22Rv1 (cell line): ENCODE measurements around the gene CRYZL1.

Experiments used
- H3K27ac ChIP-seq: fragments of 450-650 bp; 2 replicates; pipeline ENCODE4 v1.5.1; 2017
- ZFX ChIP-seq: fragments of 450-650 bp; IDR thresholded peaks from 2 replicates; pipeline ENCODE4 v1.6.1; 2017; ENCODE audit warnings: antibody characterized with exemption, borderline replicate concordance
- TF ChIP-seq, protein P1 (sequence below): fragments of 450-650 bp; IDR thresholded peaks from 2 replicates; pipeline ENCODE4 v1.5.1; 2017; ENCODE audit warnings: mild to moderate bottlenecking

Gene CRYZL1

DNA sequence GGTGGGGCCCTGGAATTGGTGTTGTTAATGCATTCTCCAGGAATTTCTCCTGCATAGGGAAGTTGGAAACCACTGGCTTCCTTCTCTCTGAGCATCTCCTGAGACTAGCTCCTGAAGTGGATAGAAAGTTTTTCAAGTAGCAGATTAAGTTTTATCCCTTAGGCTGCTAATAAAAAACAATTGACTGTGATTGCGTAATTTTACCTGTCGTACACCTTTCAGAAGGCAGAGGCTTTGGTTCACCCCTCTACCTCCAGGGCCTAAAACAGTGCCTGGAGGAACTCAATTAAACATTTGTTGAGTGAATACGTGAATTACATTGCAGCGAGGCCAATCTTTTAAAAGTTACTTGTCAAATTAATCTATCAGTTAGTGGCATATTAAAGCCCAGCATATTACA lies 4.2 kb upstream of the CRYZL1 start:
- no peak for TF ChIP-seq ZFX
- TF ChIP-seq, protein P1, sequence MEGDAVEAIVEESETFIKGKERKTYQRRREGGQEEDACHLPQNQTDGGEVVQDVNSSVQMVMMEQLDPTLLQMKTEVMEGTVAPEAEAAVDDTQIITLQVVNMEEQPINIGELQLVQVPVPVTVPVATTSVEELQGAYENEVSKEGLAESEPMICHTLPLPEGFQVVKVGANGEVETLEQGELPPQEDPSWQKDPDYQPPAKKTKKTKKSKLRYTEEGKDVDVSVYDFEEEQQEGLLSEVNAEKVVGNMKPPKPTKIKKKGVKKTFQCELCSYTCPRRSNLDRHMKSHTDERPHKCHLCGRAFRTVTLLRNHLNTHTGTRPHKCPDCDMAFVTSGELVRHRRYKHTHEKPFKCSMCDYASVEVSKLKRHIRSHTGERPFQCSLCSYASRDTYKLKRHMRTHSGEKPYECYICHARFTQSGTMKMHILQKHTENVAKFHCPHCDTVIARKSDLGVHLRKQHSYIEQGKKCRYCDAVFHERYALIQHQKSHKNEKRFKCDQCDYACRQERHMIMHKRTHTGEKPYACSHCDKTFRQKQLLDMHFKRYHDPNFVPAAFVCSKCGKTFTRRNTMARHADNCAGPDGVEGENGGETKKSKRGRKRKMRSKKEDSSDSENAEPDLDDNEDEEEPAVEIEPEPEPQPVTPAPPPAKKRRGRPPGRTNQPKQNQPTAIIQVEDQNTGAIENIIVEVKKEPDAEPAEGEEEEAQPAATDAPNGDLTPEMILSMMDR, result no peak
- H3K27ac ChIP-seq, result no peak overlapping the region

DNA sequence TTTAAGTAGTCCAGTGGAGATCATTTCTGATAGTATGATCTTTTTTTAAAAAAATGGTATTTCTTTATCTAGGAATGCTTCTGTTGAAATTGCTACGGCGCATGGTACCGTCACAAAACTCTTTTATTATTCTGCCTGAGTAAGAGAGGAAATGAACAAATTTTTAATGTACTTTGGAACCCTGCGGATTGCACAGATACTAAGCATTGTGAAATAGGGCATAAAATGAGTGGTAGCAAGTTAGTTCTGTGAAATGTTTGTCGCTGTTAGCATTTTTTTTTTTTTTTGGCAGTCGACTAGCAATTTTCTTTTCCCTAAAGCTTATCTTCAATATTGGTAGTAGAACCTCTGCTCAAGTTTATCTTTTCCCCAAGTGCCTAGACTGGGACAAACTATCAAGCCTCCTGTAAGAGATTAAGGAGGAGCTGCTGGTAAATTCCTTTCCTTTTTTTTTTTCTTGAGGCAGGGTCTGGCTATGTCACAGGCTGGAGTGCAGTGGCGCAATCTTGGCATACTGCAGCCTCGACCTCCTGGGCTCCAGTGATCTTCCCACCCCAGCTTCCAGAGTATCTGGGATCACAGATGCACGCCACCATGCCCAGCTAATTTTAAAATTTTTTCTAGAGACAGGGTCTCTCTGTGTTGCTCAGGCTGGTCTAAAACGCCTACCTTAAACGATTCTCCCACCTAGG lies 3.0 kb upstream of the CRYZL1 start:
- no peak overlapping the region for H3K27ac ChIP-seq
- TF ChIP-seq, protein P1, result no peak
- no peak for TF ChIP-seq ZFX

DNA sequence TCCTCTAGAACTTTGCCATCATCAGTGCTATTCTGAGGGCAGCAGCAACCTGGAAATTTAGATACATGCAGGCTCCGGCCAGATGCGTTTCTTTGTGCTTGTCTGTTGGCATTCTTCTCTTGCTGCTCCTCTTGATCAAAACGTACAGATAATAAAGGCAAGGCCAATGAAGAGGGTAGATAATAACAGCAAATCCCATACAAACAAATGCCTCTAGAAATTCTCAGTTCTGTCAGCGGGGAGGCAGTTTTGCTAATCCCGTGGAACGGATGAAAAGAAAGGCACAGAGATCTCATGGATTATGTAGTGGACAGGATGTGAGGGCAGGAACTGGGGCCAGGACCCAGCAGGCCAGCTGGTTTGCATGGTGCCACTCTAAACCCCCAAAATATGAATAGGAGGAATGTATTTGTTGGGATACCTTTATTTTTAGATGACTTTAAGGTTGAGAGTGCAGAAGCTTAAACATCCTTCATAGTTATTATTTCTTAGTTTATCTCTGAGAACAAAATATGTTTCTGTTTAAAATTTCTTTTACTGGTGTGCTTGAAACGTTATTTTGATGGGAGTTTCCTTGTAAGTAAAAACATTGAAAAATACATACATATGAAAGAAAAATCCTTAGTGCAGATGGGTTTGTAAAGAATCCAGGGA lies 2.2 kb upstream of the CRYZL1 start:
- H3K27ac ChIP-seq, result no peak overlapping the region
- TF ChIP-seq, protein P1, result no peak
- no peak for TF ChIP-seq ZFX

DNA sequence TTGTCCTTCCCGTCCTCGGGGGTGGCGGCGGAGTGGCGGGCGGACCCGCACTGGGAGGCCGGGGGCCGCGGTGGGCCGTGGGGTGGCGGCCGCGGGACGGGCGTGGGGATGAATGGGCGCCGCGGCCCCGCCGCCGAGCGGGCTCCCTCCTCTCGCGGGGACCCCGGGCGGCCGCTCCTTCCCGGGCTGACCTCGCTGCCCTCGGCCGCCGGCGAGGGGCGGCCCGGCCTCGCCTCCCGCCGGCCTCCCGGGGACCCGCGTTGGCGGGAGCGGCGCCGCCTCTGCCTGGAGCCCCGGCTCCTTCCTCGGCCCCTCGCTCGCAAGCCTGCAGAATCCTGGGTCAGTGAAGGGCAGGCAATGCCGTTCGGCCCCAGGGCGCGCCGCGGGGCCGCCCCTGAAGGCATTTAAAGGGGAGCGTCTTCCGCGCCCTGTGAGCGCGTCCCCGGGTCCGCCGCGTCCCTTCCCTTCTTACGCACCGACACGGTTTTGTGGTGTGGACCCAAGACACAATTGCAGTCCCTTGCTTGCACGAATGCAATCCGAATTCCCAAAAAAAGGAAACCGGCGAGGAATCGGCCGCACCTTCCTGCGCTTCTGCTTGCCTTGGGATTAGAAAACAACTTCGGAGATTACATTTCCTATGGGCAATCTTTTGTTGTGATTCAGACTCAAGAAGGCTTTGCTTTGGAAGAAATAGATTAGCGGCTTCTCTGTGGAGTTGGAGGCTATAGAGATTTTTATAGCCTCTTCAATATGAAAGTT lies 1.5 kb upstream of the CRYZL1 start:
- H3K27ac ChIP-seq, result peak overlapping the region; percentile 88
- no peak for TF ChIP-seq ZFX
- TF ChIP-seq, protein P1, result no peak

DNA sequence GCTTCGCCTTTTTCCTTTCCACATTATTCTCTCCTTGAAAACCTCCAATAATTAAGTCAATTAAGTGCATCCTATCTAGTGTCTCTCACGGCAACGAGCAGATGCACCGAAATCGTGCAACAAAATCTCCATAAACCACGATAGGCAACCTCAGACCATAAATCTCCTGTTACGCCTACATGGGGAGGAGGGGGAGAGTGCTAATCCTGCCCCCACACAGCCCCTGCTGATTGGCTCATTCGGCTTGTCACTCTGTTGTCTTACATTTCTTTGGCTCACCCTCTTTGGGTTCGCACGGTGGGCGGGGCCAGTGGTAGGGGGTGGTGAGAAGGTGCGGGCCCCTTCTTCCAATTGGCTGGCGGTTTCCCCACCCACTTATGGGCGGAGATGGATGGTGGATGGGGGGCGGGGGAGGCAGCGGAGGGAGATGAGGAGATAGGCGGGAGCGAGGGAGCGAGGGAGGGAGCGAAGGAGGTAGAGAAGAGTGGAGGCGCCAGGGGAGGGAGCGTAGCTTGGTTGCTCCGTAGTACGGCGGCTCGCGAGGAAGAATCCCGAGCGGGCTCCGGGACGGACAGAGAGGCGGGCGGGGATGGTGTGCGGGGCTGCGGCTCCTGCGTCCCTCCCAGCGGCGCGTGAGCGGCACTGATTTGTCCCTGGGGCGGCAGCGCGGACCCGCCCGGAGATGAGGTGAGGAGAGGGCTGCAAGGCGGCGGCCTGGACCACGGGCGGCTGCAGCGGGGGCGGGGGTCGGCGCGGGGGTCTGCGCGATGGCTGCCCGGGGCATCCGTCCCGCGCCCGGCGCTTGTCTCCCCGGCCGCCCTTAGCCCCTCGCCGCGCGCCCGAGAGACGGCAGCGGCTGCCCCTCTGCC lies 720 bp upstream of the CRYZL1 start, which contains the start of gene ITSN1:
Gene ITSN1 (plus strand): TSS at position 475 of the 869 bp plus-strand sequence. CDS start 76,328 bp downstream, outside the sequence.
- TF ChIP-seq, protein P1, result no peak
- no peak for TF ChIP-seq ZFX

DNA sequence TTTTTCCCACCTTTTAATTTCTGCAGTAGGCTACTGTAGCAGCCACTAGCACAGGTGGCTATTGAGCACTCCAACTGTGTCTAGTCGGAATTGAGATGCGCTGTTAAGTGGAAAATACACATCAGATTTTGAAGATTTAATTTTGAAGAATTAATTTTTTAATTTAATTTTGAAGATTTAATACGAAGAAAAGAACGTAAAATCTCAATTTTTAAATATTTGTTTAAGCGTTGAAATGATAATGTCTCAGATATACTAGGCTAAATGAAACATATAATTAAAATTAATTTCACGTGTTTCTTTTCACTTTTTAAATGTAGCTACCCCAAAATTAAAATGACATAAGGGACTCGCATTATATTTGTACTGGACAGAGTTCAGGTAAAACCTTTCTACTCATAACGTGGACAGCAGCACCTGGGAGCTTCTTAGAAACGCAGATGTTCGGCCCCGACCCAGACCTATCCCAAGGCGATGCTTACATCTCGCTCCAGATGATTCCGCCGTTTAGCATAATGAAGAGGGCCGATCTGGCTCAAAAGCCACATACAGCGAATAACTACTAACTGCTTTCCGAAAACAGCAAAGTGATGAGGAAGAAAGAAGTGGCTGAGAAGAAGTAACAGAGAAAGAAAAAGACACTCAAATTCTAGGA lies 717 bp downstream of the CRYZL1 start:
- no peak for TF ChIP-seq ZFX
- TF ChIP-seq, protein P1, result no peak

More for the DNA sequence above, 720 bp upstream of the CRYZL1 start, which contains the start of gene ITSN1:
- H3K27ac ChIP-seq, result peak within 1 kb of the TSS; percentile 88

More for the DNA sequence above, 717 bp downstream of the CRYZL1 start:
- H3K27ac ChIP-seq, result peak overlapping the region; percentile 88
